Caco-2 (cell line): ENCODE measurements around the gene RBPJ. TPM values are rescaled to one million over a fixed set of nuclear protein-coding genes. Genes with fewer than 3 reads are reported as not detected.

Experiments used
- BruUV-seq: library from RNA; stranded (reverse); fragments of 400-500 nt; replicated peaks from 2 replicates; lab custom pipeline; 2021; lab: Mats Ljungman, UMichigan
- CTCF ChIA-PET: fragments of 300-600 bp; sonication (Branson Sonifier 250); formaldehyde crosslinking; loops from one replicate; lab custom pipeline; 2022; ENCODE audit warnings: antibody characterized with exemption; lab: Charles Lee
- POLR2A ChIA-PET: fragments of 300-600 bp; sonication (Branson Sonifier 250); formaldehyde crosslinking; loops from one replicate; lab custom pipeline; 2022; ENCODE audit warnings: antibody characterized with exemption; lab: Charles Lee
- DNase-seq, 2 experiments: peaks; one replicate each; pipeline versions ENCODE4 v3.0.0 to v3.0.0-alpha.2; 2020 to 2022
- H3K27me3 ChIP-seq: replicated peaks from 2 replicates; pipeline ENCODE4 v1.6.0; 2011; ENCODE audit warnings: low read length; ENCODE audit not compliant: control insufficient read depth, insufficient read depth
- H3K36me3 ChIP-seq: 2 replicates; pipeline ENCODE4 v1.5.1; 2011; ENCODE audit warnings: low read length; ENCODE audit not compliant: control insufficient read depth, insufficient read depth
- H3K4me1 ChIP-seq: fragments of 250-450 bp; sonication (Bioruptor Pico); 2 replicates; pipeline ENCODE4 v1.5.1; 2020; ENCODE audit warnings: mild to moderate bottlenecking
- H3K4me3 ChIP-seq: 2 replicates; pipeline ENCODE4 v1.5.1; 2011; ENCODE audit warnings: low read depth, mild to moderate bottlenecking, control low read depth, low read length
- H3K9me3 ChIP-seq: fragments of 250-450 bp; sonication (Bioruptor Pico); 2 replicates; pipeline ENCODE4 v1.5.1; 2020; ENCODE audit warnings: mild to moderate bottlenecking, moderate library complexity
- H3K27ac Mint-ChIP-seq: one replicate; pipeline ENCODE4 v1.8.0; 2022; ENCODE audit warnings: mixed read lengths; ENCODE audit not compliant: unreplicated experiment
- H3K27me3 Mint-ChIP-seq: one replicate; pipeline ENCODE4 v1.8.0; 2022; ENCODE audit warnings: mixed read lengths; ENCODE audit not compliant: insufficient read depth, unreplicated experiment
- H3K36me3 Mint-ChIP-seq: one replicate; pipeline ENCODE4 v1.8.0; 2022; ENCODE audit warnings: mild to moderate bottlenecking, mixed read lengths; ENCODE audit not compliant: insufficient read depth, unreplicated experiment
- H3K4me1 Mint-ChIP-seq: one replicate; pipeline ENCODE4 v1.8.0; 2022; ENCODE audit warnings: low read depth, mixed read lengths; ENCODE audit not compliant: unreplicated experiment
- H3K4me3 Mint-ChIP-seq: one replicate; pipeline ENCODE4 v1.8.0; 2022; ENCODE audit warnings: mild to moderate bottlenecking, moderate library complexity, mixed read lengths; ENCODE audit not compliant: unreplicated experiment
- H3K9me3 Mint-ChIP-seq: one replicate; pipeline ENCODE4 v1.8.0; 2022; ENCODE audit warnings: mixed read lengths; ENCODE audit not compliant: unreplicated experiment
- intact Hi-C: fragments of 100-400 bp; cut with micrococcal nuclease; formaldehyde crosslinking; loops from one replicate; pipeline ENCODE4 v1.10.0; 2022; ENCODE audit not compliant: unreplicated experiment
- total RNA-seq: library from RNA; stranded (reverse); gene quantifications from 2 replicates; pipeline ENCODE4 v1.2.3, GENCODE V29; 2022
- TF ChIP-seq, protein P1 (sequence below), 2 experiments: fragments of 200-600 bp in 1 of 2; IDR thresholded peaks; 1 replicate in 1 of 2; 2 replicates in 1 of 2; pipeline versions ENCODE4 v1.5.1 to v1.8.0; 2011 to 2022; ENCODE audit warnings: antibody characterized with exemption in 1 of 2, control low read depth in 1 of 2, inconsistent platforms in 1 of 2, low read depth in 1 of 2, low read length in 1 of 2, mild to moderate bottlenecking in 1 of 2, moderate library complexity in 1 of 2; ENCODE audit not compliant: insufficient read depth in 1 of 2, severe bottlenecking in 1 of 2, unreplicated experiment in 1 of 2

The RBPJ gene
- total RNA-seq, 1 experiment from 2014 or later = 38.8 TPM

DNA sequence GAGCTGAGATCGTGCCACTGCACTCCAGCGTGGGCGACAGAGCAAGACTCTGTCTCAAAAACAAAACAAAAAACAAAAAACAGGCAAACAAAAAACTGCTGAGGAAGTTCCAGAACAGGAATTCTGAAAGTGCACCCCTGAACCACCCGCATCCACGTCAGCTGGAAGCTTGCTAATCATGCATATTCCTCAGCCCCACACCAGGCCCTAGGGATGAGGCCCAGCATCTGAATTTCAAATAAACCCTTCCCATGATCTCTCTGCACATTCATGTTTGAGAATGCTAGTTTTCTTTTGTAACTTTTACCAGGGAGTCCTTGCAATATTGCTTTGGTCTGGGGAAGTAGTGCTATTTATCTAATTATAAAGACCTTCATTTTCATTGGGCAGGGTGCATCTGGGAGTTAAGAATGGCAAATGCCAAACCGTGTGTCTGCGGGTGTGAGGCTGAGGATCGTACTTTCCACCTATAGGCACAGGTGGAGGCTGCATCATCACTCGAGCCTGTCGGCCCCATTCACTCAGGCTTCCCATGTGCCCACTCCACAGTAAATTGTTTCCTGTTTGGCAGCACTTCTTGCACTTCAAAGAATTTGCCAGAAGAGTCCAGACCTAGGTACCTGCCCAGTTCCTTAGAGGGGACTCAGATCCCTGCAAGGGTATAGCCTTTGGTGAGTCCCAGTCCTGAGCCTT, 145.9 kb downstream of the RBPJ start:
- H3K36me3 Mint-ChIP-seq = no peaks in the 10 kb centered on the region
- H3K36me3 ChIP-seq = no peaks in the 10 kb centered on the region
- CTCF ChIA-PET = no interaction called here

DNA sequence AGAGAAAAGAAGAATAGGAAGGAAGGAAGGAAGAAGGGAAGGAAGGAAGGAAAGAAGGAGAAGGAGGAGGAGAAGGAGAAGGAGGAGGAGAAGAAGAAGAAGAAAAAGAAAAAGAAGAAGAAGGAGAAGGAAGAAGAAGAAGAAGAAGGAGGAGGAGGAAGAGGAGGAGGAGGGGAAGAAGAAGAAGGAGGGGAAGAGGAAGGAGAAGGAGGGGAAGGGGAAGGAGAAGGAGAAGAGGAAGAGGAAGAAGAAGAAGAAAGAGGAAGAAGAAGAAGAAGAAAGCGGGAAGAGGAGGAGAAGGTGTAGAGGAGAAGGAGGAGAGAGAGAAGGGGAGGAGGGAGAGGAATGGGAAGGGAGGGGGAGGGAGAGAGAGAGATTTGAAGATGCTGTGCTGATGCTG, 146.9 kb downstream of the RBPJ start:
- intact Hi-C loops = no loop called here
- H3K4me3 ChIP-seq = no peak overlapping the region
- BruUV-seq = no TSS peak
- Mint-ChIP-seq H3K9me3 (peaks cover 26% of the 10 kb centered on the region), H3K4me3 (no peak overlapping the region), H3K27me3 (no peaks in the 10 kb centered on the region), H3K4me1 (no peaks in the 10 kb centered on the region), H3K27ac (no peak overlapping the region), H3K36me3 (no peaks in the 10 kb centered on the region)
- no peaks in the 10 kb centered on the region for H3K4me1 ChIP-seq
- POLR2A ChIA-PET = no interaction called here
- TF ChIP-seq, protein P1, sequence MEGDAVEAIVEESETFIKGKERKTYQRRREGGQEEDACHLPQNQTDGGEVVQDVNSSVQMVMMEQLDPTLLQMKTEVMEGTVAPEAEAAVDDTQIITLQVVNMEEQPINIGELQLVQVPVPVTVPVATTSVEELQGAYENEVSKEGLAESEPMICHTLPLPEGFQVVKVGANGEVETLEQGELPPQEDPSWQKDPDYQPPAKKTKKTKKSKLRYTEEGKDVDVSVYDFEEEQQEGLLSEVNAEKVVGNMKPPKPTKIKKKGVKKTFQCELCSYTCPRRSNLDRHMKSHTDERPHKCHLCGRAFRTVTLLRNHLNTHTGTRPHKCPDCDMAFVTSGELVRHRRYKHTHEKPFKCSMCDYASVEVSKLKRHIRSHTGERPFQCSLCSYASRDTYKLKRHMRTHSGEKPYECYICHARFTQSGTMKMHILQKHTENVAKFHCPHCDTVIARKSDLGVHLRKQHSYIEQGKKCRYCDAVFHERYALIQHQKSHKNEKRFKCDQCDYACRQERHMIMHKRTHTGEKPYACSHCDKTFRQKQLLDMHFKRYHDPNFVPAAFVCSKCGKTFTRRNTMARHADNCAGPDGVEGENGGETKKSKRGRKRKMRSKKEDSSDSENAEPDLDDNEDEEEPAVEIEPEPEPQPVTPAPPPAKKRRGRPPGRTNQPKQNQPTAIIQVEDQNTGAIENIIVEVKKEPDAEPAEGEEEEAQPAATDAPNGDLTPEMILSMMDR (IDR thresholded peaks at IDR 0.05; ENCODE audit: insufficient read depth in 1 of 2, low read depth in 1 of 2, low read length in 1 of 2, severe bottlenecking in 1 of 2, unreplicated experiment in 1 of 2) = no peak
- H3K36me3 ChIP-seq = no peaks in the 10 kb centered on the region
- H3K9me3 ChIP-seq = 0 out of 2 replicates have a peak, but pooled peaks cover 8% of the 10 kb centered on the region
- H3K27me3 ChIP-seq = no peaks in the 10 kb centered on the region
- no peak for DNase-seq
- CTCF ChIA-PET = no interaction called here

More for the DNA sequence above, 145.9 kb downstream of the RBPJ start:
- TF ChIP-seq, protein P1 (IDR thresholded peaks at IDR 0.05; ENCODE audit: insufficient read depth in 1 of 2, low read depth in 1 of 2, low read length in 1 of 2, severe bottlenecking in 1 of 2, unreplicated experiment in 1 of 2) = no peak
- Histone ChIP-seq H3K4me3 (no peak overlapping the region), H3K27me3 (no peaks in the 10 kb centered on the region), H3K9me3 (0 out of 2 replicates have a peak, but pooled peaks cover 8% of the 10 kb centered on the region), H3K4me1 (no peaks in the 10 kb centered on the region)
- H3K27ac Mint-ChIP-seq = no peak overlapping the region
- POLR2A ChIA-PET = no interaction called here
- no TSS peak for BruUV-seq
- H3K27me3 Mint-ChIP-seq = no peaks in the 10 kb centered on the region
- DNase-seq = no peak
- no peak overlapping the region for H3K4me3 Mint-ChIP-seq
- H3K4me1 Mint-ChIP-seq = no peaks in the 10 kb centered on the region
- peaks cover 26% of the 10 kb centered on the region for H3K9me3 Mint-ChIP-seq
- intact Hi-C loops = no loop called here

DNA sequence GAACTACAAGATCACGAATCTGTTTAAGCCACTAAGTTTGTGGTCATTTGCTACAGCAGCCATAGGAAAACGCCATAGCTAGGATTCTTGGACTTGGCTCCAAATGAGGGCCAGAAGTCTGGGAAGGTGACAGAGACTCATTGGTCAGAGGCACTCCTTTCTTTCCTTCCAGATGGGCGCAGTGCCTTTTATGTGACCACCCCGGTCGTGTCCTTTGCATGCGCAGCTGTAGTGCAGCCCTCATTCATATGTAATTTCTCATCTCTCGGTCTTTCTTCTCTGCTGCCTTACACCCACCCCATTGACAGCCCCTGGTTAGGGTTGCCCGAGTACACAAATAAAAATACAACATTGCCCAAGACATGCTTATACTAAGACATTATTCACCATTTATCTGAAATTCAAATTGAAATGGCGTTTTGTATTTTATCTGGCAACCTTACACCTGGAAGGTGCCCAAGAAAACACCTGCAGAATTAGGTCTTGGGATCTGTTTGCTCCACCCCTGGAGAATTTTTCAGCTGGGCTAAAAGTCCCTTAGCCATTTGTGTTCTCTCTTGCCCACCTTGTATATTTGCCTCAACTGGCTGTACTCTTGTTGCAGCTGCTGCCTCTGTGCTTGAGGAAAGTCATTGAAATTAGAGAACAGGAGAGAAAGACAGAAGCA, 147.6 kb downstream of the RBPJ start:
- DNase-seq = no peak
- Histone ChIP-seq H3K4me3 (no peak overlapping the region), H3K4me1 (no peaks in the 10 kb centered on the region), H3K36me3 (no peaks in the 10 kb centered on the region), H3K9me3 (0 out of 2 replicates have a peak, but pooled peaks cover 5% of the 10 kb centered on the region), H3K27me3 (no peaks in the 10 kb centered on the region)
- TF ChIP-seq, protein P1 (IDR thresholded peaks at IDR 0.05; ENCODE audit: insufficient read depth in 1 of 2, low read depth in 1 of 2, low read length in 1 of 2, severe bottlenecking in 1 of 2, unreplicated experiment in 1 of 2) = no peak
- peaks cover 20% of the 10 kb centered on the region for H3K9me3 Mint-ChIP-seq
- no peak overlapping the region for H3K4me3 Mint-ChIP-seq
- no TSS peak for BruUV-seq
- H3K27ac Mint-ChIP-seq = no peak overlapping the region
- POLR2A ChIA-PET = no interaction called here
- H3K4me1 Mint-ChIP-seq = no peaks in the 10 kb centered on the region
- CTCF ChIA-PET = no interaction called here
- no peaks in the 10 kb centered on the region for H3K36me3 Mint-ChIP-seq
- no peaks in the 10 kb centered on the region for H3K27me3 Mint-ChIP-seq
- intact Hi-C loops = no loop called here
